GM10847 (cell line): ENCODE data around the gene TAMALIN.

ENCODE experiments used
- POLR2A ChIP-seq: IDR thresholded peaks from 2 replicates; pipeline ENCODE4 v1.6.1; 2011; ENCODE audit not compliant: insufficient read length; ENCODE audit errors: extremely low read depth

Gene TAMALIN

GRCh38 chr12:52006726-52007157, at the start of gene TAMALIN:
TSS of gene TAMALIN (plus strand) at chr12:52006946. CDS start at chr12:52007020, 74 bp downstream.
- TF ChIP-seq POLR2A, result no peak

DNA sequence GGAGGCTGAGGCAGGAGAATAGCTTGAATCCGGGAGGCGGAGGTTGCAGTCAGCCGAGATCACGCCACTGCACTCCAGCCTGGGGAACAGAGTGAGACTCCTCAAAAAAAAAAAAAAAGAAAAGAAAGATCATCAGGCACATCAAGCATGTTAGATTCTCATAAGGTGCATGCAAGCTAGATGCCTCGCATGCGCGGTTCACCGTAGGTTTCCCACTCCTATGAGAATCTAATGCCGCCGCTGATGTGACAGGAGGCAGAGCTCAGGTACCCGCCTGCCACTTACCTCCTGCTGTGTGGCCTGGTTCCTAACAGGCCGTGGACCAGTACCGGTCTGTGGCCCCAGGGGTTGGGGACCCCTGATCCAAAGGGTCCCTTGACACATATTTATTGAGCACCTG, 48.2 kb upstream of the TAMALIN start:
- no peak for TF ChIP-seq POLR2A

GRCh38 chr12:51959211-51959610, 47.5 kb upstream of the TAMALIN start:
- TF ChIP-seq POLR2A, result no peak

GRCh38 chr12:51959921-51960320, 46.8 kb upstream of the TAMALIN start:
- no peak for TF ChIP-seq POLR2A

- no peak for TF ChIP-seq POLR2A
Observed at GRCh38 chr12:51960488-51960887, 46.3 kb upstream of the TAMALIN start.

DNA sequence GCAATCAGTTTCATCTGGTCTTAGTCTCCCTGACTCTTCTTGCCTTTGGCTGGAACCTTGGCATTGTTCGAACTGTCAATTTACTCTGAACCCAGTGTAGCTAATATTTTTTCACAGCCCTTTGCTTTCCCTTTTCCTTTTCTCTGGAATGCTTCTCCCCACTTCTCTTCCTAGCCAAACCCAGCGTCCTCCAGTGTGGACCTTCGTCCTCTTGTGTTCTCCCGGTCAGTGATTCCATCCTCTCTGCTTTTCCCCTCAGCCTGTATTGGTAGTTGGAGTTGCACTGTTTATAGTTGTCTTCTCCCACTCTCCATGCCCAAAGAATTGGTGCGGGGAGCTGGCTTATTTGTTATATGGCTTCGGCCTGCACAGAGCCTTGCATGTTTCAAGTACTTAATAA, 45.9 kb upstream of the TAMALIN start:
- no peak for TF ChIP-seq POLR2A

DNA sequence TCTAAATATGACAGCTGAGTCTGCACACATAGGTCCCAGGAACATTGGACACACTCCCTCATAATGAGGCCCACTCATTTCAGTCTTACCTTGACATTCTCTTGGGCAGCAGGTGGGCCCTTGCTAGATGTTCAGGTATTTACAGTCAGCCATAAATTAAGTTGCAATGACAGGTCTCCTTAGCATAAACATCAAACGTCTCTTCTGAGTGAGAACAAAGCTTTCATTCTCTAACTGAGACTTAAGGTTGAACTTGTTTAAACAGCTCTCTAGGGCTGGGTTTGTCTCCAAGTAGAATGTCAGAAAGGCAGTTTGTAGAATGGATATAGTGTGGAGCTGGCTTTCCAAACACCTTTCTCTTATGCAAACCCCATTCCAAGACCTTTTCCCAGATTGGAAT, 44.9 kb upstream of the TAMALIN start:
- TF ChIP-seq POLR2A, result no peak

DNA sequence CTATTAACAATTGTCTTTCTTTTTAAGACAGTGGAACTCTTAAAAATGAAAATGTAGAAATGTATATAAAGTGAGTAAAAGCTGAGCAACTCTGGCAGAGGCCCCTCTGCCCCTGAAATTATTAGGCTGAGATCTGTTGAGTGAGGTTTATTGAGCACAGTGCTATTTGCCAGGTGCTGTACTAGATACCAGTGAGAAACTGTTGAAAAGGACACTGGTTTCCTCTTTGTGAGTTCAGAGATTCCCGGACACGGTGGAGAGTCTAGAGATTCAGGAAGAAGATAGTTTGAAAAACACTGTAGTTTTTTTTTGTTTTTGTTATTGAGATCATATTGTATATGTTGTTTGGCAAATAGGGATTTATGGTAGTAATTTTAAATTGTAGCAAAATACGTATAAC, 44.0 kb upstream of the TAMALIN start:
- no peak for TF ChIP-seq POLR2A

DNA sequence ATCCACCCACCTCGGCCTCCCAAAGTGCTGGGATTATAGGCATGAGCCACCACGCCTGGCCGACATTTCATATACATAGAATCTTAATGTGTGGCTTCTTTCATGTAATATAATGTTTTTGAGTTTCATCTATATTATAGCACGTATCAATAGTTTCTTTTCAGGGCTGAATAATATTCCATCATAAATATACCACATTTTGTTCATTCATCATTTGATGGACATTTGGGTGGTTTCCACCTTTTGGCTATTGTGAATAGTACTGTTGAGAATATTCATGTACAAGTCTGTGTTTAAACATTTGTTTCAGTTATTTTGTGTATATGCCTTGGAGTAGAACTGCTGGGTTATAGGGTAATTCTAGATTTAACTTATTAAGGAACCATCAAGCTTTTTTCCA, 43.3 kb upstream of the TAMALIN start:
- no peak for TF ChIP-seq POLR2A

- TF ChIP-seq POLR2A, result no peak
Observed at GRCh38 chr12:51969643-51970042, 37.1 kb upstream of the TAMALIN start.

GRCh38 chr12:51970904-51971646, 35.7 kb upstream of the TAMALIN start:
- no peak for TF ChIP-seq POLR2A

GRCh38 chr12:51971679-51972421, 34.9 kb upstream of the TAMALIN start:
- no peak for TF ChIP-seq POLR2A

DNA sequence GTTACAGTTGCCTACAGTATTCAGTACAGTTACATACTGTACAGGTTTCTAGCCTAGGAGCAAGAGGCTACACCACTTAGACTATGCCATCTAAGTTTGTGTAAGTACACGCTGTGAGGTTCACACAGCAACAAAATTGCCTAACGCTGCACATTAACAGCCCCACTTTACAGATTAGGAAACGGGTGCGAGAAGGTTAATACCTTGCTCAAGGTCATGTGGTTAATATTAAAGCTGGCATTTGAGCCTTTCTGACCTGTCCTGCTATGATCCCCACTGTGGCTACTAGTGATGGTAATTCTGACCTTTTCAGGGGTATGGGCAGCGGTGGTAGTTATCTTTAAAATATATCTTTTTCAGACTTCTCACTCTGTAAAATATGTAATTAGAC, 34.3 kb upstream of the TAMALIN start:
- no peak for TF ChIP-seq POLR2A

DNA sequence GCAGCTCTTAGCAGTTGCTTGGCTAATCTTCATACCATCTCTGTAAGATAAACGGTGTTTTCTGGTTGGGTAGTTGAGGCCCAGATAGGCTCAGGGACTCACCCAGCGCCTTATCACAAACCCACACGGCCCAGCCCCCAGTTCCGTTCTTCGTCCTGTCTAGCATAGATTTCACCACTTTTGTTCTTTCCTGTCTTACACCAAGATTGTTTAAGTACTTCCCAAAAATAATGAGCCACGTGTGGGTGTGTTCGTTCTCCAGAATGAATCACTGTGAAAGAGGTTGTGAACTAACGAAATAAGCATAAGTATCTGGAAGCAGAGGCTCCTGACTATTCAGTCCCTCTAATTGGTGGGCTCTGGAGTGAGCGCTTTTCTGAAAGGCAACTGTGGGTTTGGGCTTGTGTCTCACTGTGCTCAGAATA, 33.9 kb upstream of the TAMALIN start:
- TF ChIP-seq POLR2A, result no peak

GRCh38 chr12:51973560-51973959, 33.2 kb upstream of the TAMALIN start:
- no peak for TF ChIP-seq POLR2A

- TF ChIP-seq POLR2A, result no peak
Observed at GRCh38 chr12:51974646-51975045, 32.1 kb upstream of the TAMALIN start.
